Camera-type eye (tissue), 1 donor: ENCODE measurements around the gene BRINP3. TPM values are rescaled to one million over a fixed set of nuclear protein-coding genes. Genes with fewer than 3 reads are reported as not detected.

Experiments
- total RNA-seq: library from RNA; depleted of rRNA; stranded (reverse); fragments of >200 nt; gene quantifications from one replicate; pipeline ENCODE4 v1.2.3, GENCODE V29; 2014

The BRINP3 gene
- 10.9 TPM for total RNA-seq

GRCh38 chr1:190477762-190478148, at the start of gene BRINP3:
Gene BRINP3, minus strand, starts transcription at chr1:190477864.

